ENCODE results near the gene ABCG4.

DNA sequence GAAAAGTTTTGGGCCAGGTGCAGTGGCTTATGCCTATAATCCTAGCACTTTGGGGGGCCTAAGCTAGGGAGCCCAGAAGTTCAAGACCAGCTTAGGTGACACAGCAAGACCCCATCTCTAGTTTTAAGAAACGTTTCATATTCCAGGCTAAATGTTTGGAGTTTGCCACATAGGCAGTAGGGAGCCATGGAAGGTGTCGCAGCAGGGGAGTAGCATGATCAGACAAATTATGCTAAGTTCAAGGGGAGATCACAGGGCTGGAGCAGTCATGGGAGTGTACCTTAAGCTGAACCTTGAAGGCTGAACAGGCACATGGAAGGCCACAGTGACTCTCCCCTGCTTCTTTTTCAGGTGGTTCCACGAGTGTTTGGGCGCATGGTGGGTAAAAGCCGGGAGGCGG, 30.5 kb downstream of the ABCG4 start:
- no peak for TF ChIP-seq POLR2A (IDR thresholded peaks at IDR 0.05)
- TF ChIP-seq, protein P1, sequence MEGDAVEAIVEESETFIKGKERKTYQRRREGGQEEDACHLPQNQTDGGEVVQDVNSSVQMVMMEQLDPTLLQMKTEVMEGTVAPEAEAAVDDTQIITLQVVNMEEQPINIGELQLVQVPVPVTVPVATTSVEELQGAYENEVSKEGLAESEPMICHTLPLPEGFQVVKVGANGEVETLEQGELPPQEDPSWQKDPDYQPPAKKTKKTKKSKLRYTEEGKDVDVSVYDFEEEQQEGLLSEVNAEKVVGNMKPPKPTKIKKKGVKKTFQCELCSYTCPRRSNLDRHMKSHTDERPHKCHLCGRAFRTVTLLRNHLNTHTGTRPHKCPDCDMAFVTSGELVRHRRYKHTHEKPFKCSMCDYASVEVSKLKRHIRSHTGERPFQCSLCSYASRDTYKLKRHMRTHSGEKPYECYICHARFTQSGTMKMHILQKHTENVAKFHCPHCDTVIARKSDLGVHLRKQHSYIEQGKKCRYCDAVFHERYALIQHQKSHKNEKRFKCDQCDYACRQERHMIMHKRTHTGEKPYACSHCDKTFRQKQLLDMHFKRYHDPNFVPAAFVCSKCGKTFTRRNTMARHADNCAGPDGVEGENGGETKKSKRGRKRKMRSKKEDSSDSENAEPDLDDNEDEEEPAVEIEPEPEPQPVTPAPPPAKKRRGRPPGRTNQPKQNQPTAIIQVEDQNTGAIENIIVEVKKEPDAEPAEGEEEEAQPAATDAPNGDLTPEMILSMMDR (IDR thresholded peaks at IDR 0.05), result no peak
- no peak for TF ChIP-seq POLR2AphosphoS5 (IDR thresholded peaks at IDR 0.05)
